Stimulated activated CD4-positive, alpha-beta T cell treated with anti-CD3 and anti-CD28 coated beads, Interleukin-1b, Interleukin-23, amount 100 ng/mL, for 48 hours (primary cell): ENCODE results near the gene BCL6.
"Not testable (repeated sequence)": the region's sequence is repeated elsewhere in the genome, so short reads cannot be mapped to it uniquely, and the experiment has no call there.

Source experiments
- DNase-seq: peaks from one replicate; pipeline ENCODE4 v3.0.0-alpha.2; 2020

BCL6 gene

GRCh38 chr3:187709155-187709554, 36.1 kb downstream of the BCL6 start:
- no peak for DNase-seq

GRCh38 chr3:187708696-187709095, 36.6 kb downstream of the BCL6 start:
- DNase-seq: no peak

- DNase-seq: no peak
Measured at GRCh38 chr3:187706971-187707370, 38.3 kb downstream of the BCL6 start.

GRCh38 chr3:187705164-187705563, 40.1 kb downstream of the BCL6 start:
- DNase-seq: no peak

GRCh38 chr3:187702507-187703033, 42.7 kb downstream of the BCL6 start, which contains the start of gene RTP2:
TSS of gene RTP2 (minus strand) at chr3:187702557. CDS start at chr3:187702128, 429 bp downstream.
- DNase-seq: no peak

GRCh38 chr3:187700249-187700648, 45.0 kb downstream of the BCL6 start:
- no peak for DNase-seq

GRCh38 chr3:187698499-187699399, 46.5 kb downstream of the BCL6 start:
- no peak for DNase-seq

- DNase-seq: no peak
Measured at GRCh38 chr3:187696021-187696420, 49.2 kb downstream of the BCL6 start.

GRCh38 chr3:187695449-187695848, 49.8 kb downstream of the BCL6 start:
- DNase-seq: no peak

GRCh38 chr3:187694801-187695200, 50.5 kb downstream of the BCL6 start:
- DNase-seq: no peak

- DNase-seq: no peak
Measured at GRCh38 chr3:187693431-187693830, 51.8 kb downstream of the BCL6 start.

GRCh38 chr3:187689984-187690383, 55.3 kb downstream of the BCL6 start:
- DNase-seq: no peak

- DNase-seq: no peak
Measured at GRCh38 chr3:187686621-187687273, 58.5 kb downstream of the BCL6 start.

GRCh38 chr3:187685948-187686347, 59.3 kb downstream of the BCL6 start:
- DNase-seq: no peak

GRCh38 chr3:187684880-187685279, 60.4 kb downstream of the BCL6 start:
- DNase-seq: no peak

GRCh38 chr3:187684444-187684843, 60.8 kb downstream of the BCL6 start:
- DNase-seq: no peak

- not testable (repeated sequence) for DNase-seq
Measured at GRCh38 chr3:187681756-187682155, 63.5 kb downstream of the BCL6 start.

GRCh38 chr3:187679638-187680396, 65.5 kb downstream of the BCL6 start:
- peak; percentile 68 for DNase-seq

- DNase-seq: no peak
Measured at GRCh38 chr3:187678726-187679268, 66.5 kb downstream of the BCL6 start.

- no peak for DNase-seq
Measured at GRCh38 chr3:187677604-187678003, 67.7 kb downstream of the BCL6 start.

GRCh38 chr3:187673012-187673411, 72.3 kb downstream of the BCL6 start:
- DNase-seq: no peak
